Karpas-422 (cell line): ENCODE results near the gene GALNTL6. TPM values are rescaled to one million over a fixed set of nuclear protein-coding genes. Genes with fewer than 3 reads are reported as not detected.
"Not testable (repeated sequence)": the region's sequence is repeated elsewhere in the genome, so short reads cannot be mapped to it uniquely, and the experiment has no call there.

ENCODE experiments used
- DNase-seq: peaks from one replicate; pipeline ENCODE4 v3.0.0-alpha.2; 2015
- H2AFZ ChIP-seq: fragments of 200-600 bp; sonication (generic); 2 replicates; pipeline ENCODE4 v1.6.1; 2014; ENCODE audit warnings: antibody characterized with exemption, low read length, mixed read lengths
- H3K27ac ChIP-seq: fragments of 200-600 bp; sonication (generic); 2 replicates; pipeline ENCODE4 v1.5.1; 2014; ENCODE audit warnings: mild to moderate bottlenecking, low read length, moderate library complexity
- H3K27me3 ChIP-seq: fragments of 200-600 bp; sonication (generic); 2 replicates; pipeline ENCODE4 v1.6.1; 2014; ENCODE audit warnings: low read length, mixed read lengths
- H3K36me3 ChIP-seq: fragments of 200-600 bp; sonication (generic); 2 replicates; pipeline ENCODE4 v1.6.1; 2014; ENCODE audit warnings: low read length, mixed read lengths; ENCODE audit not compliant: insufficient read depth
- H3K4me1 ChIP-seq: fragments of 200-600 bp; sonication (generic); 2 replicates; pipeline ENCODE4 v1.6.1; 2014; ENCODE audit warnings: mild to moderate bottlenecking, low read length, mixed read lengths
- H3K4me2 ChIP-seq: fragments of 200-600 bp; sonication (generic); 2 replicates; pipeline ENCODE4 v1.6.1; 2014; ENCODE audit warnings: low read length, low read depth, mild to moderate bottlenecking; ENCODE audit not compliant: poor library complexity, severe bottlenecking
- H3K4me3 ChIP-seq: fragments of 200-600 bp; sonication (generic); 2 replicates; pipeline ENCODE4 v1.5.1; 2014; ENCODE audit warnings: mild to moderate bottlenecking, antibody characterized with exemption, low read length, mixed read lengths
- H3K79me2 ChIP-seq: fragments of 200-600 bp; sonication (generic); 2 replicates; pipeline ENCODE4 v1.6.1; 2014; ENCODE audit warnings: mild to moderate bottlenecking, low read length, mixed read lengths
- H3K9ac ChIP-seq: fragments of 200-600 bp; sonication (generic); 2 replicates; pipeline ENCODE4 v1.6.0; 2014; ENCODE audit warnings: low read length
- H3K9me2 ChIP-seq: fragments of 200-600 bp; sonication (generic), shearing (Covaris generic); replicated peaks from 2 replicates; pipeline ENCODE4 v1.6.0; 2014; ENCODE audit warnings: mild to moderate bottlenecking, low read length, moderate library complexity; ENCODE audit not compliant: insufficient read depth
- H3K9me3 ChIP-seq: fragments of 300-700, 200-600 bp; sonication (generic); 2 replicates; pipeline ENCODE4 v1.6.1; 2014; ENCODE audit warnings: low read length, mixed read lengths
- H4K20me1 ChIP-seq: fragments of 200-600 bp; sonication (generic); 2 replicates; pipeline ENCODE4 v1.6.1; 2014; ENCODE audit warnings: mild to moderate bottlenecking, antibody characterized with exemption, low read length, low read depth; ENCODE audit not compliant: insufficient read depth
- total RNA-seq: library from RNA; depleted of rRNA; stranded (reverse); fragments of >200 nt; shearing (Covaris generic); gene quantifications from 2 replicates; pipeline ENCODE4 v1.2.3, GENCODE V29; 2014; ENCODE audit warnings: low replicate concordance

The GALNTL6 gene
- total RNA-seq, 1 experiment from 2014 or later: not detected

DNA sequence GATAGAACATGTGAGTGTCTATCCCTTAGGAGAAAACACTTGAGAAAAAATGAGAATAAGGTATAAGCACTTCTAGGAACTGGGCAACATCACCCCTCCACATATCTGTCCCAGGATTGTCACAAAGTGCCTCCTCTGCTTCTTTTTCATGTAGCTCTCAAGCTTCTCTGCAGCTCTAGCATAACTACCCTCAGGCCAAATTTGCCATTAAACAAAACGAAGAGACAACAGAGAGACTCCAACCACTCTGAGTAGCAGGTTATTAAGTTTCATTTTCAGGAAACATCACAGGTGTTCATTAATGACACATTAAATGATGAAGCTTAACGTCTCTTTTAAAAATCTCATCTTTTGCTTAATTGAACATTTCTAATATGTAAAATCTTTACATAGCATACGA, 580.0 kb downstream of the GALNTL6 start:
- no peak overlapping the region for H3K4me2 ChIP-seq
- H3K4me1 ChIP-seq: no peaks in the 10 kb centered on the region
- H4K20me1 ChIP-seq: no peaks in the 10 kb centered on the region
- H3K9me3 ChIP-seq: no peaks in the 10 kb centered on the region
- no peak overlapping the region for H2AFZ ChIP-seq
- no peak overlapping the region for H3K9ac ChIP-seq
- H3K79me2 ChIP-seq: no peaks in the 10 kb centered on the region
- DNase-seq: no peak
- no peak overlapping the region for H3K27ac ChIP-seq
- no peak overlapping the region for H3K4me3 ChIP-seq
- H3K36me3 ChIP-seq: no peaks in the 10 kb centered on the region
- no peaks in the 10 kb centered on the region for H3K9me2 ChIP-seq
- no peaks in the 10 kb centered on the region for H3K27me3 ChIP-seq

DNA sequence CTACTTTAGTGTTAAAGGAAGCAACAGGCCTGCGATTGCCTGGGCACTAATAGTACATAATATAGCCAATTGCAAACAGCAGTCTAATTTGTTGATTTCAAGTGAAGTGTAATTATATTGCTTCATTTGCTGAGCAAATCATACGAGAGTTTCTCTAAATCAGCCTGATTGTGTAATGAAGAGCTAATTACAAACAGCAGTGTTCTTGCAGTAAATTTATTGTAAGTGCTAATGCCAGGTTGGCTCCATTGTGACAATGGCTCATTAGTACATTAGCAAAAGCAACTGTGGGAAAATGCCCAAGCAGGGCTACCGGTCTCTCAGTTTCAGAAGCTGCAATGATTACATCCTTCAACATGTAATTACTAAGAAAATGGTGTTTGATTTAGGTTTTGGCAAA, 591.5 kb downstream of the GALNTL6 start:
- Histone ChIP-seq H3K9me2 (no peaks in the 10 kb centered on the region), H3K36me3 (no peaks in the 10 kb centered on the region), H4K20me1 (no peaks in the 10 kb centered on the region), H3K4me2 (no peak overlapping the region), H3K9ac (no peak overlapping the region), H2AFZ (no peak overlapping the region), H3K9me3 (no peaks in the 10 kb centered on the region), H3K27ac (no peak overlapping the region), H3K79me2 (no peaks in the 10 kb centered on the region), H3K27me3 (no peaks in the 10 kb centered on the region), H3K4me3 (no peak overlapping the region), H3K4me1 (no peaks in the 10 kb centered on the region)
- no peak for DNase-seq

DNA sequence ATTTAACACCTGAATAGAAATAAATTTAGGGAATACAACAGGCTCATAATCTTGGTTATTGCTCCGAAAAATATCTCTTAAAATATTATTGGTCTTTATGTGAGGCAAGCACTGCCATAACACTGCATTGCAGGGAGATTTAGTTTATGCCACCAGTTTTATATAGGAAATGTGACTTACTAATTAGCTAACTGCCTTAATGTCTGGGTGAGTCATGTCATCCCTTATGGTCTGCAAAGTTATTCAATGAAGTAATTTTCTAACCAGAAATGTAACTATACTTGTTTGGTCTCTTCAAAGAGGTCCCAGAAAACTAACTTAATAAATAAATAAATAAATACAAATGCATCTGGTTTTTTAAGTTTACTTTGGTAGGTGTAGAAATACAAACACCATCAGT, 597.2 kb downstream of the GALNTL6 start:
- Histone ChIP-seq H3K9ac (no peak overlapping the region), H3K4me3 (no peak overlapping the region), H3K4me1 (no peaks in the 10 kb centered on the region), H3K9me2 (no peaks in the 10 kb centered on the region), H3K9me3 (no peaks in the 10 kb centered on the region), H3K79me2 (no peaks in the 10 kb centered on the region), H2AFZ (no peak overlapping the region), H3K27me3 (no peaks in the 10 kb centered on the region), H3K27ac (no peak overlapping the region), H3K4me2 (no peak overlapping the region), H4K20me1 (no peaks in the 10 kb centered on the region), H3K36me3 (no peaks in the 10 kb centered on the region)
- DNase-seq: no peak

DNA sequence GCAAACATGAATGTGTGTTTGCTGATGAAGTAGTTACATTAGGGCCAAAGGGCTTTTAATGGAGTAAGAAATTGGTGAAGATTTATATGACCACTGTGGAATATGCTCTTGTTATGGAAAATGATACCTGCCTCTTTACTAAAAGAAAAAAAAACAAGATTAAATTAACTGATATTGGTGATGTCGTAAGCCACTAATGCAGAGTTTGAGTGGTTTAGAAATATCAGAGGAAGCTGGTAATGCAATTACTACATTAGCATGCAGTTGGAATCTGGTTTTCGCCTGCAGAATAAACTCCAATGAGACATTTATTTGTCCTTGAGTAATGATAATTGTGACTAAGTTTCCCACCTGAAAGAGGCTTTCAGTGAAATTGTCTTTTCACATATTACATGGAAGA, 597.9 kb downstream of the GALNTL6 start:
- no peaks in the 10 kb centered on the region for H3K27me3 ChIP-seq
- DNase-seq: no peak

DNA sequence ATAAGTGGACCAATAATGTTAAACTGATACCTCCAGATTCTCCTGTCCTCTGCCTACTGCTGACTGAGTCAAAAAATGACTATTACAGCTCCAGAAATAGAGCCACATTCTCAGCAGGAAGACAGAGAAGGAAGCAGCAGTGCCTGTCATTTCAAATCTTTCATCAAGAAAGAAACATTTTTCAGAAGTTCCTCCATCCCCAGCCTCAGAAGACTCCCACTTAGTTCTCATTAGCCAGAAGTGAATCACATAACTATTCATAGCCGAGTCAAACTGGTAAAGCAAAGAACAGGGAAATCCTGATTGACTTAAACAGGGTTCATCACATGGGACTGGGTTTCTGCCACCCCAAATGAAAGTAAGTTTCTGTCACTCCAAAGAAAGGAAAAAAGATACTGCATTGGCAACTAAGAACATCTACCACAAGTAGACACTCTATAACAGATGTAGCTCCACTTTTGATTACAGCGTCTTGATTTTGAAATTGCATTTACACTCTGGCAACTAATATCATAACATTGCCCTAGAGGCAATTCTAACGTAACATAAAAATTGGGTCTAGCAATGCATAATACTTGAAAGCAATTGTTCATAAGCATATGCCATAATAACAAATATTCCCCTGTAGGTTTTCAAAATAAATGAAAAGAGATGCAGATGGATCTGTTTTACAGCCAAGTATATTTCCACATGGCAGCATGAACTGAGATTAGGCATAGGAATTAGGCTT, 599.8 kb downstream of the GALNTL6 start:
- Histone ChIP-seq H3K9me3 (no peaks in the 10 kb centered on the region), H3K4me1 (no peaks in the 10 kb centered on the region), H3K27me3 (no peaks in the 10 kb centered on the region), H3K4me2 (no peak overlapping the region), H2AFZ (no peak overlapping the region), H3K36me3 (no peaks in the 10 kb centered on the region), H3K79me2 (no peaks in the 10 kb centered on the region), H3K27ac (no peak overlapping the region), H3K9ac (no peak overlapping the region), H3K9me2 (no peaks in the 10 kb centered on the region), H3K4me3 (no peak overlapping the region), H4K20me1 (no peaks in the 10 kb centered on the region)
- DNase-seq: no peak

More for the DNA sequence above, 597.9 kb downstream of the GALNTL6 start:
- no peak overlapping the region for H2AFZ ChIP-seq
- no peaks in the 10 kb centered on the region for H3K36me3 ChIP-seq
- no peaks in the 10 kb centered on the region for H3K9me2 ChIP-seq
- H3K9ac ChIP-seq: no peak overlapping the region
- no peak overlapping the region for H3K4me3 ChIP-seq
- no peaks in the 10 kb centered on the region for H3K9me3 ChIP-seq
- no peak overlapping the region for H3K27ac ChIP-seq
- H3K4me2 ChIP-seq: no peak overlapping the region
- H3K4me1 ChIP-seq: no peaks in the 10 kb centered on the region
- no peaks in the 10 kb centered on the region for H3K79me2 ChIP-seq
- H4K20me1 ChIP-seq: no peaks in the 10 kb centered on the region

DNA sequence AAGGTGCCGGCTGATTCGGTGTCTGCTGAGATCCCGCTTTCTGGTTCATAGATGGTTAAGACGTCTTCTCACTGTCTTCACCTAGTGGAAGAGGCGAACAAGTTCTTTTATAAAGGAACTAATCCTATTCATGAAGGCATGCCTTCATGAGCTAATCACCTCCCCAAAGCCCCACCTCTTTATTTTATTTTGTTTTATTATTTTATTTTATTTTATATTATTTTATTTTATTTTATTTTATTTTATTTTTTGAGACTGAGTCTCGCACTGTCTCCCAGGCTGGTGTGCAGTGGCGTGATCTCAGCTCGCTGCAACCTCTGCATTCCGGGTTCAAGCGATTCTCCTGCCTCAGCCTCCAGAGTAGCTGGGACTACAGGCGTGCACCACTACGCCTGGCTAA, 615.8 kb downstream of the GALNTL6 start:
- not testable (repeated sequence) for H3K27me3 ChIP-seq, DNase-seq, H3K4me3 ChIP-seq, H3K9me2 ChIP-seq, H3K79me2 ChIP-seq, H3K27ac ChIP-seq, H2AFZ ChIP-seq, H3K36me3 ChIP-seq, H3K9ac ChIP-seq, H3K4me2 ChIP-seq, H3K9me3 ChIP-seq, H4K20me1 ChIP-seq, H3K4me1 ChIP-seq

DNA sequence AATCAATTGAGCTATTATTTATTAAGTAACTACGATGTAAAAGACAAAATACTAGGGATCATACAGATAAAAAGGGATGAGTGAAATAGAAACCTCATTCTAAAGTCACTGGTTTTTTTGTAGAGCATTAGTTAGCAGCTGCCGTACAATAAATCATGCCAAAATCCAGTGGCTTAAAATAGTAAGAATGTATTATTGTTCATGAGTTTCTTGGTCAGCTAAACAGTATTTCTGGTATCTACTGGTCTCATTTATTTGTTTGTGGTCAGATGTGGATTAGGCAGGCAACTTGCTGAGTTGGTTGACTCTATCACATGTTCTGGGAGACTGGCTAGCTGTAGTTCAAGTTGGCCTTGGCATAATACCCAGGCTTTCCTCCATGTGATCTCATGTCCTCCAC, 667.3 kb downstream of the GALNTL6 start:
- no peak for DNase-seq
- no peaks in the 10 kb centered on the region for H3K4me1 ChIP-seq
- no peaks in the 10 kb centered on the region for H3K9me3 ChIP-seq
- no peaks in the 10 kb centered on the region for H3K9me2 ChIP-seq
- H2AFZ ChIP-seq: no peak overlapping the region
- no peak overlapping the region for H3K4me2 ChIP-seq
- no peaks in the 10 kb centered on the region for H4K20me1 ChIP-seq
- no peak overlapping the region for H3K4me3 ChIP-seq
- H3K79me2 ChIP-seq: no peaks in the 10 kb centered on the region
- H3K9ac ChIP-seq: no peak overlapping the region
- no peaks in the 10 kb centered on the region for H3K36me3 ChIP-seq
- no peaks in the 10 kb centered on the region for H3K27me3 ChIP-seq
- no peak overlapping the region for H3K27ac ChIP-seq

- Histone ChIP-seq H4K20me1 (no peaks in the 10 kb centered on the region), H2AFZ (no peak overlapping the region), H3K9ac (no peak overlapping the region), H3K36me3 (no peaks in the 10 kb centered on the region), H3K27ac (no peak overlapping the region), H3K9me3 (no peaks in the 10 kb centered on the region), H3K27me3 (no peaks in the 10 kb centered on the region), H3K9me2 (no peaks in the 10 kb centered on the region), H3K4me3 (no peak overlapping the region), H3K79me2 (no peaks in the 10 kb centered on the region), H3K4me1 (no peaks in the 10 kb centered on the region), H3K4me2 (no peak overlapping the region)
- DNase-seq: no peak
Measured at GRCh38 chr4:172481802-172482508, 668.8 kb downstream of the GALNTL6 start.
